Measurements from ENCODE around the gene CLASRP.

The CLASRP gene

GRCh38 chr19:45020071-45020470 lies 18.8 kb upstream of the CLASRP start:
- DNase-seq (ENCODE audit: low read depth in 4 of 4, low spot score in 1 of 4): no peak

DNA sequence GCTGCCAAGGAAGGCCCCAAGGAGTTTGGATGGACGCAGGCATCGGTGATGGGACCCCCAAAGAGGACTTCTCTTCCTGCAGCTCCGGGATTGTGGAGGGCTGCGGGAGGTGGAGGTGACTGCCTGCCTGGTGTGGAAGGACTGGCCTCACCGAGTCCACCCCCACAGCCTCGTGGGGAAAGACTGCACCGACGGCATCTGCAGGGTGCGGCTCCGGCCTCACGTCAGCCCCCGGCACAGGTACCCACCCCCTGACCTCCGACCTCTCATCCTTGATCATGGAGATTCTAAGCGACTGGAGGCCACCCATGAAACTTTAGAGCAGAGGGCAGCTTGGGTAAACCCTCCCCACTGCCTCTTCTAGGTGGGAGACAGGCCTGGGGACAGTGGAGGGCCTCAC lies 16.9 kb upstream of the CLASRP start:
- DNase-seq (ENCODE audit: low read depth in 4 of 4, low spot score in 1 of 4): no peak

DNA sequence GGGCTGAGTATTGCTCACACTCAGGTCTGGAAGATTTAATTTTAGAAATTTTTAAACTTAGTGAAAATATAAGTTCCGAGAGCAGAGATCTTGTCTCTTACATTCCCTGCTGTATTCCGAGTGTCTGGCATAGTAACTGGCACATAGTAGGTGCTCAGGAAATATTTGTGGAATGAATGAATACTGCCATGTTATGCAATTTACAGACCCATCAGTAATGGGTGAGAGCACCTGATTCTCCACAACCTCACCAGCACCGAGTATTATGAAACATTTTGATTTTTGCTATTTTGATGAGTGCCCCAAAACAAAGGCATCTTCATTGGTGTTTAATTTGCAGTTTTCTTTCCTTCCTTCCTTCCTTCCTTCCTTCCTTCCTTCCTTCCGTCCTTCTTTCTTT lies 15.8 kb upstream of the CLASRP start:
- DNase-seq (ENCODE audit: low read depth in 4 of 4, low spot score in 1 of 4): no peak

DNA sequence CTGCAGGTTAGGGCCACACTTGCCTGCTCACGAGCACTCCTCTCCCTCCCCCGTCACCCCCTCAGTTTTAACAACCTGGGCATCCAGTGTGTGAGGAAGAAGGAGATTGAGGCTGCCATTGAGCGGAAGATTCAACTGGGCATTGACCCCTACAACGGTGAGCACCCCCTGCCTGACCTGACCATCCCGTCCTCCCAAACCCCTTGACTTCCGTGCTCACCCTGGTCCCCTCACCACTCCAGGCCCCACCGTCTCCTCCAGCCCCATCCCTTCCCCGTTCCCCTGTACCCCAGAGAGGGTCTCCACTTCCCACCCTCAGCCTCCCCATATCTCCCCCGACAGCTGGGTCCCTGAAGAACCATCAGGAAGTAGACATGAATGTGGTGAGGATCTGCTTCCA lies 13.6 kb upstream of the CLASRP start:
- no peak for DNase-seq (ENCODE audit: low read depth in 4 of 4, low spot score in 1 of 4)

- DNase-seq (ENCODE audit: low read depth in 4 of 4, low spot score in 1 of 4): no peak
These were observed 11.5 kb upstream of the CLASRP start for GRCh38 chr19:45027371-45027770.

- no peak for DNase-seq (ENCODE audit: low read depth in 4 of 4, low spot score in 1 of 4)
These were observed 8.0 kb upstream of the CLASRP start for GRCh38 chr19:45030825-45031224.

DNA sequence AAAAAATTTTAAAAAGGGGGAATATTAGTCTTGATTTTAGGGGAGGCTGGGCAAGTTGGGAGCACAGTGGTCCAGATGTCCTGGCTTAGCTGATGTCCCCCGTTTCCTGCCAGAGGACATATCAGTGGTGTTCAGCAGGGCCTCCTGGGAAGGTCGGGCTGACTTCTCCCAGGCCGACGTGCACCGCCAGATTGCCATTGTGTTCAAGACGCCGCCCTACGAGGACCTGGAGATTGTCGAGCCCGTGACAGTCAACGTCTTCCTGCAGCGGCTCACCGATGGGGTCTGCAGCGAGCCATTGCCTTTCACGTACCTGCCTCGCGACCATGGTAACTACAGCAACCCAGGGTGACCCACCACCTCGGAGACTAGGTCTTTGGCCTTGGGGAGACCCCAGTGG lies 6.4 kb upstream of the CLASRP start:
- no peak for DNase-seq (ENCODE audit: low read depth in 4 of 4, low spot score in 1 of 4)

GRCh38 chr19:45035755-45036154 lies 3.1 kb upstream of the CLASRP start:
- no peak for DNase-seq (ENCODE audit: low read depth in 4 of 4, low spot score in 1 of 4)

- DNase-seq (ENCODE audit: low read depth in 4 of 4, low spot score in 1 of 4): no peak
These were observed 1.3 kb upstream of the CLASRP start for GRCh38 chr19:45037393-45038169.

DNA sequence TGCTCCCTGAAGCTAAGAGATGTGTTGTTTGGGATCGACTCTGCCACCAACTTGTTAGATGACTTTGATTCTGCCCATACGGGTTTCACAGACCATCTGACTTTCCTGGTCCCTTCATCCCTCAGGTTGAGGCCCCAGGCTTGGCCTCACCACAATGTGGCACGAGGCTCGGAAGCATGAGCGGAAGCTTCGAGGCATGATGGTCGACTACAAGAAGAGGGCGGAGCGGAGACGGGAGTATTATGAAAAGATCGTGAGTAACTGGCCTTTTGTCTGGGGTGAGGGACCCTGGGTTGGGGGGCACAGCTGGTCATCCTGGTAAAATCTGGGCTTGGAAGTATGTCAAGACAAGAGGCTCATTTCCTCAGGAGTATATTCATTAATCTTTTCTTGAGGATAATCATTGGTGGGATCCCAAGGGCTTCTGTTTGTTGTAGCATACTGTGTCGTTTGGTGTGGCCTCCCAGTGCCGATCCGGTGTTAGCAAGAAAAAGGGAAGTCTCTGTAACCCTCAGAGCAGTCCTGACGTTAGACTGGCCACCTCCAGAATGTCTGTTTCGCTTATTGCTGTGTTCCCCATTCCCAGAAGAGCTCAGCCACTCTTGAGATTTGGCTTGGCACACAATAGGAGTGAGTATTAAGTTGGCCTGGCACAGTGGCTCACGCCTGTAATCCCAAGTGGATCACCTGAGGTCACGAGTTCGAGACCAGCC lies 1.4 kb downstream of the CLASRP start:
- DNase-seq (ENCODE audit: low read depth in 4 of 4, low spot score in 1 of 4): no peak

GRCh38 chr19:45041125-45041524 lies 2.3 kb downstream of the CLASRP start:
- DNase-seq (ENCODE audit: low read depth in 4 of 4, low spot score in 1 of 4): no peak

GRCh38 chr19:45045671-45046353 lies 7.0 kb downstream of the CLASRP start:
- DNase-seq (ENCODE audit: low read depth in 4 of 4, low spot score in 1 of 4): no peak

DNA sequence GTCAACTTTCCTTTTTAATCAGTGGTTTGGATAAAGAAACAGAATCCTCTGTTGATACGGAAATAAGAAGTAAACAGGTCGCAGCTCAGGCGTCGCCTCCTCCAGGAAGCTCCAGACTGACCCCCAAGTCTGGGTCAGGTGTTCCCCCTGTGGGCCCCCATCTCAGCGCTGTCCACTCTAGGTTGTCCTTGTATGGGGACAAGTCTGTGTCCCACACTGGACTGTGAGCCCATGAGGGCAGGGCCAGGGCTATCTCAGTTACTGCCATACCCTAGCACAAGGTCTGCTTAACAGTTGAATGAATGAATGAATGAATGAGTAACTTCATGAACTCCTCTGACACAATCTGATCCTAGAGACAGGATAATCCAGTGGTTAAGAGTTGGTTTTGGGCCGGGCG lies 7.5 kb downstream of the CLASRP start:
- no peak for DNase-seq (ENCODE audit: low read depth in 4 of 4, low spot score in 1 of 4)

- DNase-seq (ENCODE audit: low read depth in 4 of 4, low spot score in 1 of 4): no peak
These were observed 8.4 kb downstream of the CLASRP start for GRCh38 chr19:45047188-45047797.

- no peak for DNase-seq (ENCODE audit: low read depth in 4 of 4, low spot score in 1 of 4)
These were observed 10.4 kb downstream of the CLASRP start for GRCh38 chr19:45049073-45049736.

DNA sequence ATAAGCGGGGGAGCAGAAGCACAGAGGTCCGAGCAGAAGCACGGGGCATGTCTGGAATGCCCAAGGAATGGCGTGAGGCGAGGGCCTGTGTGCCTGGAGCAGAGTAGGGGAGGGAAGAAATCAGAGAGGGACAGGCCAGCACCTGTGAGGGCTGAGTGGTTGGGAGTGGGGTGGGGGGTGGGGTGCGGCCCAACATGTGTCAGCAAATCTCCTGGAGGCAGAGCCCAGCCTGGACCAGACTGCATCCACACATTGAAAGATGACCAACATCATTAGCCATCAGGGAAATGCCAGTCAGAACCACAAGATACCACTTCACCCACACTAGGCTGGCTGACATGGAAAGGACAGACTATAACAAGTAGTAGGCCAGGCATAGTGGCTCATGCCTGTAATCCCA lies 11.2 kb downstream of the CLASRP start:
- DNase-seq (ENCODE audit: low read depth in 4 of 4, low spot score in 1 of 4): no peak

- DNase-seq (ENCODE audit: low read depth in 4 of 4, low spot score in 1 of 4): no peak
These were observed 13.2 kb downstream of the CLASRP start for GRCh38 chr19:45051929-45052579.

DNA sequence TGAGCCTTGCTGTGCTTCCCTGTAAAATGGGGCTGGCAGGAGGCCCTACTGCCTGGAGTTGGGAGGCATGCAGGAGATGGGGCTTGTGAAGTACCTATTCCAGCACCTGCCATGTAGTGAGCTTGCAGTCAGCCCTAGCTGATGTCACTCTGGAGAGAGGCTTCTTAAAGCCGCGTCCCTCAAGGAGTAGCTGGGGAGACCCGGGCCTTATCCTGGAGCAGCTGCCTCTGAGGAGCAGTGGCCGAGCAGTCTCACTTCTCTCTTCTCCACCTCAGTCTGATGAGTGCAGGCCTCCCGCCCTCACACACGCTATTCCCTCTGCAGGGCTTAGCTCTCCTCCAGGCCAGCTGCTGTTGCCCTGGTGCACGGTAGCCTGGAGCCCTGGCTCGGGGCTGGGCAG lies 18.0 kb downstream of the CLASRP start:
- no peak for DNase-seq (ENCODE audit: low read depth in 4 of 4, low spot score in 1 of 4)

DNA sequence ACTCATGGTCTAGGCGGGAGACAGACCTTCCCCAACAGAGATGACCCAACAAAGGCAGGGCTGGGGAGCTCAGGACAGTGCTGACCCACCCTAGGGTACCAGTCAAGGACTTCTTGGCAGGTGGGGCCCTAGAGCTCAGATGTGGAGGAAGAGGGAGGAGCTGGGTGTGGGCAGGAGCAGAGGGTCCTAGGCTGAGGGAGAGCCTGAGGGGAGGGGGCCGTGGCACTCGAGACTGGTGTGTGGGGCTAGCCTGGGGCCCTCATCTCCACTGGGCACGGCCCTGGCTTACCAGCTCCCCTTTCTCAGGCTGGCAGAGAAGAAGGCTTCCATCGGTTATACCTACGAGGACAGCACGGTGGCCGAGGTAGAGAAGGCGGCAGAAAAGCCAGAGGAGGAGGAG lies 18.6 kb downstream of the CLASRP start:
- DNase-seq (ENCODE audit: low read depth in 4 of 4, low spot score in 1 of 4): no peak

DNA sequence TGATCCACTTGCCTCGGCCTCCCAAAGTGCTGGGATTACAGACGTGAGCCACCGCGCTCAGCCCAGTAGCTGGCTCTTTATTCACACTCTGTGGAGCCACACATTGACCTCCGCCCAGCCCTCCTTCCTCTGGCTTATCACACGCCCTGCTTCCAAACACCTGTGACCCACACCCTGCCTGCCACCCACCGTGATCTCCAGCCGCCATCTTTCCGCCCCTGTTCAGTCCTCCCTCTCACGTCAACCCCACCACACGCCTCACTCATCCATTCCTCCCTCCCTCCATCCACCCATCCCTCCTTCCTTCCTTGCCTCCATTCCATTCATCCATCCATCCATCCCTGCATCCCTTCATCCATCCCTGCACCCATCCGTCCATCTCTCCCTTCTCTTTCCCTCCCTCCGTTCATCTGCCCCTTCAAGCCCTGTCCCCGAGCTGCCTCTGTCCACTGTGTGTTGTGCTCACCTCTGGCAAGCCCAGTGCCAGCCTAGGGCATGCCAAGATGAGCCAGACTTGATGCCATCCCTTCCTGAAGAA lies 19.8 kb downstream of the CLASRP start:
- DNase-seq (ENCODE audit: low read depth in 4 of 4, low spot score in 1 of 4): no peak
